Fibroblast of lung (primary cell): ENCODE measurements around the gene S100P. TPM values are rescaled to one million over a fixed set of nuclear protein-coding genes. Genes with fewer than 3 reads are reported as not detected.

Source experiments
- DNase-seq, 2 donors: peaks; one replicate each; pipeline versions ENCODE4 v3.0.0 to v3.0.0-alpha.2; 2010; ENCODE audit warnings: low read depth in 2 of 2
- H2AFZ ChIP-seq: 2 replicates; pipeline ENCODE4 v1.5.1; 2012; ENCODE audit warnings: low read length, control low read depth, inconsistent platforms
- H3K27ac ChIP-seq: 2 replicates; pipeline ENCODE4 v1.5.1; 2011; ENCODE audit warnings: low read length, control low read depth; ENCODE audit not compliant: insufficient read depth
- H3K27me3 ChIP-seq: 2 replicates; pipeline ENCODE4 v1.5.1; 2011; ENCODE audit warnings: mild to moderate bottlenecking, low read length; ENCODE audit not compliant: control insufficient read depth, insufficient read depth
- H3K36me3 ChIP-seq: 2 replicates; pipeline ENCODE4 v1.5.1; 2011; ENCODE audit warnings: low read length; ENCODE audit not compliant: control insufficient read depth, insufficient read depth
- H3K4me1 ChIP-seq: 2 replicates; pipeline ENCODE4 v1.5.1; 2011; ENCODE audit warnings: low read length; ENCODE audit not compliant: control insufficient read depth, insufficient read depth; ENCODE audit errors: extremely low read depth
- H3K4me2 ChIP-seq: 2 replicates; pipeline ENCODE4 v1.5.1; 2011; ENCODE audit warnings: low read length, control low read depth; ENCODE audit not compliant: insufficient read depth; ENCODE audit errors: extremely low read depth
- H3K4me3 ChIP-seq, 4 experiments: fragments of 200-600 bp in 1 of 4; sonication (generic) in 1 of 4; replicated peaks in 1 of 4; 2 replicates each; pipeline ENCODE4 v1.5.1; 2011 to 2016; ENCODE audit warnings: low read length in 4 of 4, low read depth in 3 of 4, mild to moderate bottlenecking in 3 of 4, control low read depth in 2 of 4, inconsistent platforms in 1 of 4, mixed read lengths in 1 of 4; ENCODE audit not compliant: insufficient read depth in 1 of 4; ENCODE audit errors: control extremely low read depth in 1 of 4
- H3K79me2 ChIP-seq: 2 replicates; pipeline ENCODE4 v1.5.1; 2012; ENCODE audit warnings: mild to moderate bottlenecking, low read length, inconsistent platforms; ENCODE audit not compliant: control insufficient read depth, insufficient read depth
- H3K9ac ChIP-seq: 2 replicates; pipeline ENCODE4 v1.5.1; 2011; ENCODE audit warnings: mild to moderate bottlenecking, low read length, control low read depth; ENCODE audit not compliant: insufficient read depth
- H3K9me3 ChIP-seq: 2 replicates; pipeline ENCODE4 v1.5.1; 2012; ENCODE audit warnings: low read depth, low read length; ENCODE audit not compliant: control insufficient read depth, insufficient read depth
- H4K20me1 ChIP-seq: 2 replicates; pipeline ENCODE4 v1.5.1; 2011; ENCODE audit warnings: low read length; ENCODE audit not compliant: control insufficient read depth, insufficient read depth; ENCODE audit errors: extremely low read depth
- EZH2 ChIP-seq: IDR thresholded peaks from 2 replicates; pipeline ENCODE4 v1.5.1; 2012; ENCODE audit warnings: low read length, control low read depth, mild to moderate bottlenecking; ENCODE audit errors: missing control alignments
- polyA plus RNA-seq, 2 donors: library from polyadenylated mRNA; depleted of rRNA in 1 of 2; stranded (reverse) in 1 of 2; unstranded in 1 of 2; fragments of >200 nt; gene quantifications; 2 replicates each; pipeline ENCODE4 v1.2.1, GENCODE V29; 2011 to 2012; ENCODE audit warnings: missing spikeins in 1 of 2
- total RNA-seq: library from RNA; depleted of rRNA; stranded (reverse); fragments of >200 nt; gene quantifications from 2 replicates; pipeline ENCODE4 v1.2.1, GENCODE V29; 2014
- TF ChIP-seq, protein P1 (sequence below), 2 donors: IDR thresholded peaks in 1 of 2; conservative IDR thresholded peaks in 1 of 2; 1 replicate in 1 of 2; 2 replicates in 1 of 2; pipeline ENCODE4 v1.5.1; 2011 to 2012; ENCODE audit warnings: low read length in 2 of 2, control low read depth in 1 of 2, inconsistent platforms in 1 of 2, low read depth in 1 of 2, mild to moderate bottlenecking in 1 of 2

The S100P gene
- total and polyA plus RNA-seq, 2 donors (not counting 1 experiment from before 2014, with no cell fraction given): not detected

DNA sequence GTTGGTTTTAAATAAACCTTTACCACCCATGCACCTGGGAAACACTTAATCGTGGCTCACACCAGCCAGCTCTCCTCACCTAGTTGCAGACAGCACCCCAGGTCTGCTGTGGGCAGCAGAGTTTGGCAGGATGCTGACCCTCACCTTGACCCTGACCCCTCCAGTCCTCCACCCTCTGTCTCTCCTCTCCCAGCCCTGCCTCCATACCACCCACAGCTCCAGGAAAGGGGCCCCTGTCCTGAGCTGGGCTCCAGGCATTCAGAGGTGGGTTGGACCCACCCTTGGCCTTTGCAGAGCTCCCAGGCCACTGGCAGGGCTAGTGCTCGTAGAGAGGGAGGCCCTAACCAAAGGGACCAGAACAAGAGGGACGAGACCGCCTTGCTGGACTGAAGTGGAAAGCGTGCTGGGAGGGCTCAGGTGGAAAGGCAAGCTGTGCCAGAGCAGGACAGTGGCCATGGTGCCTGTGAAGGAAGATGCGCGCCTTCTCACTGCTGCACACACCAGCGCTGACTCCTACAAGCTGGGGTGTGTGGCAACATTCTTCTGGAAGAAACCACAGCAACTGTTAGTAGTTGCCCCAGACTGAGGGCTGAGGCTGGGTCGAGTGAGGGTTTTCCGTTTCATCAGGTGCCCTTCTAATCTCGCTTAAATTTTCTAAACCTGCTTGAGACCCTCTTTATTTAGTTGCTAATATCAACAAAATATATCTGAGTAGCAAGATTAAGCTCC is 10.7 kb upstream of the S100P start:
- H3K9ac ChIP-seq: no peak overlapping the region
- H3K4me1 ChIP-seq: no peaks in the 10 kb centered on the region
- no peak for DNase-seq
- no peaks in the 10 kb centered on the region for H3K27me3 ChIP-seq
- TF ChIP-seq EZH2: no peak
- TF ChIP-seq, protein P1, sequence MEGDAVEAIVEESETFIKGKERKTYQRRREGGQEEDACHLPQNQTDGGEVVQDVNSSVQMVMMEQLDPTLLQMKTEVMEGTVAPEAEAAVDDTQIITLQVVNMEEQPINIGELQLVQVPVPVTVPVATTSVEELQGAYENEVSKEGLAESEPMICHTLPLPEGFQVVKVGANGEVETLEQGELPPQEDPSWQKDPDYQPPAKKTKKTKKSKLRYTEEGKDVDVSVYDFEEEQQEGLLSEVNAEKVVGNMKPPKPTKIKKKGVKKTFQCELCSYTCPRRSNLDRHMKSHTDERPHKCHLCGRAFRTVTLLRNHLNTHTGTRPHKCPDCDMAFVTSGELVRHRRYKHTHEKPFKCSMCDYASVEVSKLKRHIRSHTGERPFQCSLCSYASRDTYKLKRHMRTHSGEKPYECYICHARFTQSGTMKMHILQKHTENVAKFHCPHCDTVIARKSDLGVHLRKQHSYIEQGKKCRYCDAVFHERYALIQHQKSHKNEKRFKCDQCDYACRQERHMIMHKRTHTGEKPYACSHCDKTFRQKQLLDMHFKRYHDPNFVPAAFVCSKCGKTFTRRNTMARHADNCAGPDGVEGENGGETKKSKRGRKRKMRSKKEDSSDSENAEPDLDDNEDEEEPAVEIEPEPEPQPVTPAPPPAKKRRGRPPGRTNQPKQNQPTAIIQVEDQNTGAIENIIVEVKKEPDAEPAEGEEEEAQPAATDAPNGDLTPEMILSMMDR (conservative IDR thresholded peaks at IDR 0.05 in 1 of 2, IDR thresholded peaks at IDR 0.05 in 1 of 2; ENCODE audit: low read depth in 1 of 2, low read length in 2 of 2): no peak
- no peaks in the 10 kb centered on the region for H3K9me3 ChIP-seq
- H2AFZ ChIP-seq: no peak overlapping the region
- H3K27ac ChIP-seq: no peak overlapping the region
- H3K4me2 ChIP-seq: no peak overlapping the region
- H3K36me3 ChIP-seq: no peaks in the 10 kb centered on the region
- no peak overlapping the region for H3K4me3 ChIP-seq
- H3K79me2 ChIP-seq: no peaks in the 10 kb centered on the region
- H4K20me1 ChIP-seq: no peaks in the 10 kb centered on the region

DNA sequence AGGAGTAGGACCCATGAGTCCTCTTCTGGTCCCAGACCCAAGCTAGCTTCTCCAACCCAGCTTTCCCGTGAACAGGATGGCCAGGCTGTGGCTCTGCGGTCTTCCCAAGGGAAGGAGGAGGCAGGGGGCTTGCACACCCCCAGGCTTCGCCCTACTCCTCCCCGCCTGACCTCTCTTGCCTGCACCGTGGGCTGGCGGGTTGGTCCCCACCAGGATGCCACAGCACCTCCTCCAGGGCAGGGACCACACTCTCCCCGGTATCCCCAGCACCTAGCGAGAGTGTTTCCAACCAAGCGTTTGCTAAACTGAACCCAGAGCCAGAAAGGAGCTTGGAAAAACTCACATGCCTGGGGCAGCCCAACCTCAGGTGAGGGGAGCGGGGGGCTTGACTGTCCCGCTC is 9.0 kb upstream of the S100P start:
- Histone ChIP-seq H3K27ac (no peak overlapping the region), H3K9ac (no peak overlapping the region), H4K20me1 (no peaks in the 10 kb centered on the region), H3K4me1 (peaks cover 7% of the 10 kb centered on the region), H3K79me2 (no peaks in the 10 kb centered on the region), H2AFZ (no peak overlapping the region), H3K9me3 (no peaks in the 10 kb centered on the region), H3K4me3 (no peak overlapping the region), H3K36me3 (no peaks in the 10 kb centered on the region), H3K27me3 (no peaks in the 10 kb centered on the region), H3K4me2 (no peak overlapping the region)
- TF ChIP-seq EZH2: no peak
- TF ChIP-seq, protein P1 (conservative IDR thresholded peaks at IDR 0.05 in 1 of 2, IDR thresholded peaks at IDR 0.05 in 1 of 2; ENCODE audit: low read depth in 1 of 2, low read length in 2 of 2): no peak
- no peak for DNase-seq

DNA sequence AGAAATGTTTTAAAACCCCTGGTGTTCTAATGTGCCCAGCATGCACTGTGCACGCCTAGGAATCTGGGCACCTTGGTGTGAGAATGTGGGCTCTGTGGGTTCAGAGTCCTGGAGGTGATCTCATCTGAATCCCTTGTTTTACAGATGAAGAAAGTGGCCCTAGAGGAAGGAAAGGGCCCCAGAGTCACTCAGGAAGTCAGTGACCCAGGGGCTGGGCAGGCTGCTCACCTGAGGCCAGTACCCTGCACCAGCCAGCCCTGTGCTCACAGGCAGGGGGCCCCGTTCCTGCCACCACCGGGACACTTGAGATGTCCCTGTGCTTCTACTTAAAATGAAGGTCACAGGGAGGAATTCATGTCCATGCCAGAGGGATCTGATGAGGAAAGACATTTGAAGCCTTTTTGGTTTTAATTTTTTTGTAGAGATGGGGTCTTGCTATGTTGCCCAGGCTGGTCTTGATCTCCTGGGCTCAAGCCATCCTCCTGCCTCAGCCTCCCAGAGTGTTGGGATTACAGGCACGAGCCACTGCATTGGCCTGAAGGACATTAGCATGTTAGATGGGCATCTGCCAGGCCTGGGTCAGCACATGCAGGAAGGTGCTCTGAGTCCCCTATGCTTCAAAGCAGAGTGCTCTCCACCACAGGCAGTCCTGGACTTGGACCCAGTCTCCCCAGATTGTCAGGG is 7.4 kb upstream of the S100P start:
- no peaks in the 10 kb centered on the region for H4K20me1 ChIP-seq
- peaks cover 7% of the 10 kb centered on the region for H3K4me1 ChIP-seq
- TF ChIP-seq, protein P1 (conservative IDR thresholded peaks at IDR 0.05 in 1 of 2, IDR thresholded peaks at IDR 0.05 in 1 of 2; ENCODE audit: low read depth in 1 of 2, low read length in 2 of 2): no peak
- TF ChIP-seq EZH2: no peak
- H2AFZ ChIP-seq: no peak overlapping the region
- no peaks in the 10 kb centered on the region for H3K79me2 ChIP-seq
- H3K36me3 ChIP-seq: no peaks in the 10 kb centered on the region
- no peak overlapping the region for H3K4me3 ChIP-seq
- no peaks in the 10 kb centered on the region for H3K9me3 ChIP-seq
- H3K4me2 ChIP-seq: no peak overlapping the region
- no peaks in the 10 kb centered on the region for H3K27me3 ChIP-seq
- H3K27ac ChIP-seq: no peak overlapping the region
- no peak overlapping the region for H3K9ac ChIP-seq
- no peak for DNase-seq
